Peyer's patch (tissue), 4 donors: ENCODE results near the gene PDP2. TPM values are rescaled to one million over a fixed set of nuclear protein-coding genes. Genes with fewer than 3 reads are reported as not detected.

Source experiments
- DNase-seq, 3 donors: peaks; one replicate each; pipeline ENCODE4 v3.0.0-alpha.2; 2017 to 2019
- H3K27ac ChIP-seq, 4 donors: fragments of 200-600 bp; sonication (generic); one replicate each; pipeline ENCODE4 v1.5.1; 2016 to 2019
- H3K27me3 ChIP-seq, 2 donors: fragments of 200-600 bp; sonication (generic); one replicate each; pipeline ENCODE4 v1.5.1; 2019
- H3K36me3 ChIP-seq, 3 donors: fragments of 200-600 bp; sonication (generic); one replicate each; pipeline ENCODE4 v1.5.1; 2016 to 2019
- H3K4me1 ChIP-seq, 4 donors: fragments of 200-600 bp; sonication (generic); one replicate each; pipeline ENCODE4 v1.5.1; 2016 to 2019
- H3K4me3 ChIP-seq, 4 donors: fragments of 200-600 bp; sonication (generic); 1 replicate in 3 of 4; 2 replicates in 1 of 4; pipeline ENCODE4 v1.5.1; 2016 to 2019; ENCODE audit warnings: mild to moderate bottlenecking in 1 of 4
- H3K9me3 ChIP-seq, 4 donors: fragments of 200-600 bp; sonication (generic); one replicate each; pipeline ENCODE4 v1.5.1; 2016 to 2019; ENCODE audit warnings: mild to moderate bottlenecking in 1 of 4
- CTCF ChIP-seq, 6 experiments: fragments of 450-650 bp in 4 of 6; fragments of 200-600 bp in 2 of 6; sonication (generic) in 1 of 6; IDR thresholded peaks; one replicate each; pipeline ENCODE4 v1.5.1; 2017 to 2019; ENCODE audit warnings: antibody characterized with exemption in 6 of 6, mild to moderate bottlenecking in 3 of 6, moderate library complexity in 1 of 6
- POLR2A ChIP-seq, 2 donors: fragments of 450-650 bp; IDR thresholded peaks; one replicate each; pipeline ENCODE4 v1.5.1; 2017; ENCODE audit warnings: antibody characterized with exemption in 2 of 2, mild to moderate bottlenecking in 2 of 2, moderate library complexity in 2 of 2
- total RNA-seq, 4 donors: library from RNA; depleted of rRNA; stranded (reverse); fragments of >200 nt; gene quantifications; one replicate each; pipeline ENCODE4 v1.1.0, GENCODE V29; 2016

The PDP2 gene
- total RNA-seq, 4 donors from 2014 or later: 12.1 to 27.9 (median 15.3) TPM

GRCh38 chr16:66923247-66923731 lies 43.0 kb downstream of the PDP2 start:
- Histone ChIP-seq H3K4me1 (peaks cover 0 to 40% (median 8%) of the 10 kb centered on the region in 4 donors), H3K36me3 (no peaks in the 10 kb centered on the region), H3K4me3 (peak overlapping the region in 2 of 4 donors; percentile 0 to 59), H3K9me3 (no peaks in the 10 kb centered on the region), H3K27me3 (no peaks in the 10 kb centered on the region), H3K27ac (peak overlapping the region in 3 of 4 donors; percentile 23 to 81 (median 38))
- DNase-seq: no peak
- TF ChIP-seq CTCF (IDR thresholded peaks at IDR 0.05) (no peak), POLR2A (IDR thresholded peaks at IDR 0.05) (no peak)

GRCh38 chr16:66923866-66924265 lies 43.6 kb downstream of the PDP2 start:
- no peaks in the 10 kb centered on the region for H3K36me3 ChIP-seq
- no peaks in the 10 kb centered on the region for H3K9me3 ChIP-seq
- H3K4me1 ChIP-seq: peaks cover 0 to 44% (median 8%) of the 10 kb centered on the region in 4 donors
- DNase-seq: no peak
- peak overlapping the region in 3 of 4 donors; percentile 19 to 81 (median 38) for H3K27ac ChIP-seq
- no peaks in the 10 kb centered on the region for H3K27me3 ChIP-seq
- TF ChIP-seq CTCF (IDR thresholded peaks at IDR 0.05) (no peak), POLR2A (IDR thresholded peaks at IDR 0.05) (no peak)
- H3K4me3 ChIP-seq: peak overlapping the region in 2 of 4 donors; percentile 0 to 59

- peak in 4 of 6 experiments; percentile 39 to 77 (median 68) for TF ChIP-seq CTCF (IDR thresholded peaks at IDR 0.05)
- no peak for TF ChIP-seq POLR2A (IDR thresholded peaks at IDR 0.05)
- Histone ChIP-seq H3K4me3 (peak overlapping the region; percentile 20 to 70 (median 58)), H3K27me3 (no peaks in the 10 kb centered on the region), H3K9me3 (no peaks in the 10 kb centered on the region), H3K4me1 (peaks cover 0 to 39% (median 8%) of the 10 kb centered on the region in 4 donors), H3K36me3 (no peaks in the 10 kb centered on the region), H3K27ac (peak overlapping the region; percentile 2 to 81 (median 70))
- peak in 2 of 3 donors; percentile 69 to 74 for DNase-seq
Observed at GRCh38 chr16:66924527-66925321, 44.4 kb downstream of the PDP2 start.

- no peak for DNase-seq
- Histone ChIP-seq H3K27me3 (no peaks in the 10 kb centered on the region), H3K9me3 (no peaks in the 10 kb centered on the region), H3K4me1 (peaks cover 0 to 35% (median 8%) of the 10 kb centered on the region in 4 donors), H3K4me3 (peak within 1 kb of the TSS; percentile 20 to 70 (median 58)), H3K27ac (peak within 1 kb of the TSS; percentile 2 to 81 (median 70)), H3K36me3 (no peaks in the 10 kb centered on the region)
- TF ChIP-seq POLR2A (IDR thresholded peaks at IDR 0.05) (no peak), CTCF (IDR thresholded peaks at IDR 0.05) (no peak)
Observed at GRCh38 chr16:66925322-66925840, 45.1 kb downstream of the PDP2 start, which contains the start of gene RRAD. RRAD (minus strand) TSS chr16:66925535; CDS start chr16:66925179, 356 bp downstream.

- H3K4me1 ChIP-seq: peaks cover 0 to 35% (median 8%) of the 10 kb centered on the region in 4 donors
- H3K9me3 ChIP-seq: no peaks in the 10 kb centered on the region
- no peak for DNase-seq
- peaks cover 0 to 3% (median 0%) of the 10 kb centered on the region in 3 donors for H3K36me3 ChIP-seq
- no peak for TF ChIP-seq POLR2A (IDR thresholded peaks at IDR 0.05)
- TF ChIP-seq CTCF (IDR thresholded peaks at IDR 0.05): no peak
- H3K27me3 ChIP-seq: no peaks in the 10 kb centered on the region
- H3K4me3 ChIP-seq: no peak overlapping the region
- H3K27ac ChIP-seq: peak overlapping the region in 3 of 4 donors; percentile 67 to 81 (median 74)
Observed at GRCh38 chr16:66926171-66926947, 46.0 kb downstream of the PDP2 start.
